ENCODE results near the gene ENPP3. TPM values are rescaled to one million over a fixed set of nuclear protein-coding genes. Genes with fewer than 3 reads are reported as not detected.
A peak's percentile ranks its signal among the peaks of the same experiment; 100 is the strongest.

ENPP3 gene
- total and polyA plus RNA-seq, 2 of the 13 experiments (the other 11 are each of a cell fraction or from before 2014, with no cell fraction given), result 40.0 to 75.4 TPM

GRCh38 chr6:131769385-131770141 is 132.5 kb downstream of the ENPP3 start (continued):
- TF ChIP-seq MLX (CRISPR knock-in tag; IDR thresholded peaks at IDR 0.05) (no peak), PHF8 (CRISPR knock-in tag; IDR thresholded peaks at IDR 0.05) (no peak), PAXIP1 (CRISPR knock-in tag; conservative IDR thresholded peaks at IDR 0.05) (peak; percentile 96), ETV6 (CRISPR knock-in tag; conservative IDR thresholded peaks at IDR 0.05) (no peak), CC2D1A (CRISPR knock-in tag; IDR thresholded peaks at IDR 0.05) (no peak), SALL1 (CRISPR knock-in tag; IDR thresholded peaks at IDR 0.05) (peak; percentile 49), ZHX2 (IDR thresholded peaks at IDR 0.05; ENCODE audit: low read depth) (no peak), ZHX2 (CRISPR knock-in tag; IDR thresholded peaks at IDR 0.05; ENCODE audit: borderline replicate concordance) (no peak; the same call in 1 of the 2 replicates), ELK4 (CRISPR knock-in tag; IDR thresholded peaks at IDR 0.05; ENCODE audit: borderline replicate concordance) (no peak), HNF1B (CRISPR knock-in tag; IDR thresholded peaks at IDR 0.05) (no peak), GATAD2A (CRISPR knock-in tag; IDR thresholded peaks at IDR 0.05) (peak; percentile 88), CEBPZ (IDR thresholded peaks at IDR 0.05; ENCODE audit: low read length) (no peak)
